ENCODE results near the gene MBD4. TPM values are rescaled to one million over a fixed set of nuclear protein-coding genes. Genes with fewer than 3 reads are reported as not detected.

The MBD4 gene
- total and polyA plus RNA-seq, 10 of the 15 experiments (the other 5 are each of a cell fraction or from before 2014, with no cell fraction given), result 17.7 to 59.0 (median 49.0) TPM

DNA sequence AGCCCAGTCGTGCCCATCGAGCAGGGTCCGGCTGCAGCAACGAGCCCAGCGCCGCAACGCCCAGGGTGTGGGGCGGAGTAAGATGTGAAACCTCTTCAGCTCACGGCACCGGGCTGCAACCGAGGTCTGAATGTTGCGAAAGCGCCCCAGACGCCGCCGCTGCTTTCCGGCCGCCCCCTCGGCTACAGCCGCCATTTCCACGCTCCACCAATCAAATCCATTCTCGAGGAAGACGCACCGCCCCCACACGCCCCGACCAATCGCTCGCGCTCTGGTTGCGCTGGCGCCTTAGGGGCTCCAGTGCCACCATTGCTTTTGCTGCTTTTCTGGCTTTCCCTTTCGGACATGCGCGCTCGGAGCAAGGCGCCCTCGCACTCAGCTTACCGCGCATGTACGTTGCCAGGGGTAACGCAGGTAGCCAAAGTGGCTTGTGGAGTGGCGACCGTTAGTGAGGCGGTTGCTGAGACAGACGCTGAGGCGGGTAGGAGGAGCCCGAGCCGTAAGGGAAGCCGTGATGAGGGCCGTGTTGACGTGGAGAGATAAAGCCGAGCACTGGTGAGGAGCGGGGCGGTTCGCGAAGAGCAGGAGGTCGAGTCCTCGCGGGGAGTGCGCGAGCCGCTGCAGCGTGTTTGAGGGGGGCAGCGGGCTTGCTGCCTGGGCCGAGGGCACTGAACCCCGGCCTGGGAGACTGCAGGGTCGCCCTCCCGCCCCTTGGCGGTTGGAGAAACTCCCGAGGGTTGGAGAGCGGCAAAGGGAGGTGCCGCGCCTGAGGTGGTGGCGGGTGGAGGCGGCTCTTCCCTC lies at the start of gene MBD4, which contains the start of gene IFT122 (continued):
- TF ChIP-seq KAT2A (conservative IDR thresholded peaks at IDR 0.05; ENCODE audit: control insufficient read depth, low read depth, low read length) (no peak), TCF7 (IDR thresholded peaks at IDR 0.05; ENCODE audit: borderline replicate concordance) (no peak), MTA3 (IDR thresholded peaks at IDR 0.05; ENCODE audit: borderline replicate concordance, low read length) (no peak), CREB1 (IDR thresholded peaks at IDR 0.05; ENCODE audit: low read depth) (peak; percentile 59), CHD2 (IDR thresholded peaks at IDR 0.05; ENCODE audit: borderline replicate concordance, low read depth, low read length) (peak; percentile 46; the same call in 1 of the 2 replicates), POLR2A (IDR thresholded peaks at IDR 0.05; ENCODE audit: low read depth, low read length) (peak; percentile 89), ATF7 (IDR thresholded peaks at IDR 0.05; ENCODE audit: low read depth) (no peak), CEBPB (IDR thresholded peaks at IDR 0.05; ENCODE audit: borderline replicate concordance in 1 of 2, low read depth in 2 of 2, low read length in 2 of 2) (peak in 1 of 2 experiments; percentile 84; a peak in 1 of 4 replicates), CBX3 (IDR thresholded peaks at IDR 0.05; ENCODE audit: borderline replicate concordance, low read depth) (no peak), EP300 (IDR thresholded peaks at IDR 0.05; ENCODE audit: borderline replicate concordance in 1 of 2, control insufficient read depth in 1 of 2, low read depth in 2 of 2, low read length in 2 of 2) (no peak; a peak in 1 of 4 replicates), SREBF1 (IDR thresholded peaks at IDR 0.05; ENCODE audit: low read length) (no peak), MTA2 (IDR thresholded peaks at IDR 0.05; ENCODE audit: low read depth) (no peak; the same call in 1 of the 2 replicates), SMAD5 (IDR thresholded peaks at IDR 0.05; ENCODE audit: low read depth) (peak; percentile 86), RB1 (IDR thresholded peaks at IDR 0.05; ENCODE audit: borderline replicate concordance) (peak; percentile 63; the same call in 1 of the 2 replicates), IKZF1 (conservative IDR thresholded peaks at IDR 0.05) (peak; percentile 51), ESRRA (IDR thresholded peaks at IDR 0.05; ENCODE audit: low read length) (no peak), ZNF384 (IDR thresholded peaks at IDR 0.05; ENCODE audit: borderline replicate concordance, low read depth, low read length) (no peak)
- TF ChIP-seq, protein P1, sequence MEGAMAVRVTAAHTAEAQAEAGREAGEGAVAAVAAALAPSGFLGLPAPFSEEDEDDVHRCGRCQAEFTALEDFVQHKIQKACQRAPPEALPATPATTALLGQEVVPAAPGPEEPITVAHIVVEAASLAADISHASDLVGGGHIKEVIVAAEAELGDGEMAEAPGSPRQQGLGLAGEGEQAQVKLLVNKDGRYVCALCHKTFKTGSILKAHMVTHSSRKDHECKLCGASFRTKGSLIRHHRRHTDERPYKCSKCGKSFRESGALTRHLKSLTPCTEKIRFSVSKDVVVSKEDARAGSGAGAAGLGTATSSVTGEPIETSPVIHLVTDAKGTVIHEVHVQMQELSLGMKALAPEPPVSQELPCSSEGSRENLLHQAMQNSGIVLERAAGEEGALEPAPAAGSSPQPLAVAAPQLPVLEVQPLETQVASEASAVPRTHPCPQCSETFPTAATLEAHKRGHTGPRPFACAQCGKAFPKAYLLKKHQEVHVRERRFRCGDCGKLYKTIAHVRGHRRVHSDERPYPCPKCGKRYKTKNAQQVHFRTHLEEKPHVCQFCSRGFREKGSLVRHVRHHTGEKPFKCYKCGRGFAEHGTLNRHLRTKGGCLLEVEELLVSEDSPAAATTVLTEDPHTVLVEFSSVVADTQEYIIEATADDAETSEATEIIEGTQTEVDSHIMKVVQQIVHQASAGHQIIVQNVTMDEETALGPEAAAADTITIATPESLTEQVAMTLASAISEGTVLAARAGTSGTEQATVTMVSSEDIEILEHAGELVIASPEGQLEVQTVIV (IDR thresholded peaks at IDR 0.05; ENCODE audit: borderline replicate concordance, partially characterized antibody), result peak; percentile 99
- TF ChIP-seq, protein P2, sequence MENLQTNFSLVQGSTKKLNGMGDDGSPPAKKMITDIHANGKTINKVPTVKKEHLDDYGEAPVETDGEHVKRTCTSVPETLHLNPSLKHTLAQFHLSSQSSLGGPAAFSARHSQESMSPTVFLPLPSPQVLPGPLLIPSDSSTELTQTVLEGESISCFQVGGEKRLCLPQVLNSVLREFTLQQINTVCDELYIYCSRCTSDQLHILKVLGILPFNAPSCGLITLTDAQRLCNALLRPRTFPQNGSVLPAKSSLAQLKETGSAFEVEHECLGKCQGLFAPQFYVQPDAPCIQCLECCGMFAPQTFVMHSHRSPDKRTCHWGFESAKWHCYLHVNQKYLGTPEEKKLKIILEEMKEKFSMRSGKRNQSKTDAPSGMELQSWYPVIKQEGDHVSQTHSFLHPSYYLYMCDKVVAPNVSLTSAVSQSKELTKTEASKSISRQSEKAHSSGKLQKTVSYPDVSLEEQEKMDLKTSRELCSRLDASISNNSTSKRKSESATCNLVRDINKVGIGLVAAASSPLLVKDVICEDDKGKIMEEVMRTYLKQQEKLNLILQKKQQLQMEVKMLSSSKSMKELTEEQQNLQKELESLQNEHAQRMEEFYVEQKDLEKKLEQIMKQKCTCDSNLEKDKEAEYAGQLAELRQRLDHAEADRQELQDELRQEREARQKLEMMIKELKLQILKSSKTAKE (IDR thresholded peaks at IDR 0.05; ENCODE audit: low read depth, poor library complexity, severe bottlenecking), result no peak
- TF ChIP-seq, protein P3, sequence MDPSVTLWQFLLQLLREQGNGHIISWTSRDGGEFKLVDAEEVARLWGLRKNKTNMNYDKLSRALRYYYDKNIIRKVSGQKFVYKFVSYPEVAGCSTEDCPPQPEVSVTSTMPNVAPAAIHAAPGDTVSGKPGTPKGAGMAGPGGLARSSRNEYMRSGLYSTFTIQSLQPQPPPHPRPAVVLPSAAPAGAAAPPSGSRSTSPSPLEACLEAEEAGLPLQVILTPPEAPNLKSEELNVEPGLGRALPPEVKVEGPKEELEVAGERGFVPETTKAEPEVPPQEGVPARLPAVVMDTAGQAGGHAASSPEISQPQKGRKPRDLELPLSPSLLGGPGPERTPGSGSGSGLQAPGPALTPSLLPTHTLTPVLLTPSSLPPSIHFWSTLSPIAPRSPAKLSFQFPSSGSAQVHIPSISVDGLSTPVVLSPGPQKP (IDR thresholded peaks at IDR 0.05; ENCODE audit: low read depth, low read length), result no peak; the same call in 1 of the 2 replicates
- TF ChIP-seq, protein P4, sequence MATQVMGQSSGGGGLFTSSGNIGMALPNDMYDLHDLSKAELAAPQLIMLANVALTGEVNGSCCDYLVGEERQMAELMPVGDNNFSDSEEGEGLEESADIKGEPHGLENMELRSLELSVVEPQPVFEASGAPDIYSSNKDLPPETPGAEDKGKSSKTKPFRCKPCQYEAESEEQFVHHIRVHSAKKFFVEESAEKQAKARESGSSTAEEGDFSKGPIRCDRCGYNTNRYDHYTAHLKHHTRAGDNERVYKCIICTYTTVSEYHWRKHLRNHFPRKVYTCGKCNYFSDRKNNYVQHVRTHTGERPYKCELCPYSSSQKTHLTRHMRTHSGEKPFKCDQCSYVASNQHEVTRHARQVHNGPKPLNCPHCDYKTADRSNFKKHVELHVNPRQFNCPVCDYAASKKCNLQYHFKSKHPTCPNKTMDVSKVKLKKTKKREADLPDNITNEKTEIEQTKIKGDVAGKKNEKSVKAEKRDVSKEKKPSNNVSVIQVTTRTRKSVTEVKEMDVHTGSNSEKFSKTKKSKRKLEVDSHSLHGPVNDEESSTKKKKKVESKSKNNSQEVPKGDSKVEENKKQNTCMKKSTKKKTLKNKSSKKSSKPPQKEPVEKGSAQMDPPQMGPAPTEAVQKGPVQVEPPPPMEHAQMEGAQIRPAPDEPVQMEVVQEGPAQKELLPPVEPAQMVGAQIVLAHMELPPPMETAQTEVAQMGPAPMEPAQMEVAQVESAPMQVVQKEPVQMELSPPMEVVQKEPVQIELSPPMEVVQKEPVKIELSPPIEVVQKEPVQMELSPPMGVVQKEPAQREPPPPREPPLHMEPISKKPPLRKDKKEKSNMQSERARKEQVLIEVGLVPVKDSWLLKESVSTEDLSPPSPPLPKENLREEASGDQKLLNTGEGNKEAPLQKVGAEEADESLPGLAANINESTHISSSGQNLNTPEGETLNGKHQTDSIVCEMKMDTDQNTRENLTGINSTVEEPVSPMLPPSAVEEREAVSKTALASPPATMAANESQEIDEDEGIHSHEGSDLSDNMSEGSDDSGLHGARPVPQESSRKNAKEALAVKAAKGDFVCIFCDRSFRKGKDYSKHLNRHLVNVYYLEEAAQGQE (IDR thresholded peaks at IDR 0.05; ENCODE audit: low read depth, low read length), result peak; percentile 27; the same call in 1 of the 2 replicates

All from GM12878 (cell line).